GOT3 (cell line): Measurements from ENCODE around the gene SLC37A1.
"Not testable (repeated sequence)": the region's sequence is repeated elsewhere in the genome, so short reads cannot be mapped to it uniquely, and the experiment has no call there.

ENCODE experiments used
- DNase-seq: peaks from one replicate; lab custom pipeline; 2025; ENCODE audit warnings: mixed read lengths; lab: John Stamatoyannopoulos, UW

SLC37A1 gene

DNA sequence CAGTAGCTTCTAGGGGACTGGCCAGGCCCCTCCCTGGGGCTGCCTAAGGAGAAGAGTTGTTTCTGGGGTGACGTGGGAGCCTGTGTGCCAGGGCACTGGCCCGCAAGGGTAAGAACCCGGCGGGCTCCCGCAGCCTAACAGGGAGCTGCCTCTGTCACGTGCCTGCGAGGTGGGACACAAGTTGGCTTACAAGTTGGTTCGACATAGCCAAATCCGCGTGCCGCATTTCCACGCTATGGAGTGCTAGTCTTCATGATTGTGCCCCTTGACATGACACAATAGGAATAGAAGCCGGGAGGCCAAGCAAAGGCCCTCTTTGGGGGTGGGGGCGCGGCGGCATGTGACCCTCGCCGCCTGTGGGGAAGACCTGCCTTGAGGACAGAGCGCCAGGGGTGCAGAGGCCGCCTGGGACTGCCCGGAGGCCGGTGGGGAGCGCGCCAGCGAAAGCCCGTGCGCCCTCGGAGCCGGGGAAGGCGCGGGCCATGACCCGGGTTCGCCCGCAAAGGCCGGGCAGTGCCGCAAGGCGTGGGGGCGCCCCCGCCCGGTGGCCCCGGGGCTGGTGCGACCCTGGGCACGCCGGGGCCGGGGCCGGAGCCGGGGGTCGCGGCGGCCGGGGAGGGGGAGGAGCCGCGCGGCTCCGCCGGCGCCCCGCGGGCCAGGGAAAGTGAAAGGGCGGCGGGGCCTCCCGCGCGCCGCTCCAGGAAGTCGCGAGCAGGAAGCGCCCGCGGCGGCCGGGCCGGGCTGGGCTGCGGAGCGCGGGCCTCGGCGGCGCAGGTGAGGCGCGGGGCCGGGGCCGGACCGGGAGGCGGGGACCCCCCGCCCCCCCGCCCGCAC is at the start of gene SLC37A1:
Gene SLC37A1 (plus strand): TSS at position 702 of the 834 bp plus-strand sequence. CDS start 4,603 bp downstream, outside the sequence.
- DNase-seq, result no peak

GRCh38 chr21:42463861-42464515 is 49.7 kb upstream of the SLC37A1 start:
- no peak for DNase-seq

DNA sequence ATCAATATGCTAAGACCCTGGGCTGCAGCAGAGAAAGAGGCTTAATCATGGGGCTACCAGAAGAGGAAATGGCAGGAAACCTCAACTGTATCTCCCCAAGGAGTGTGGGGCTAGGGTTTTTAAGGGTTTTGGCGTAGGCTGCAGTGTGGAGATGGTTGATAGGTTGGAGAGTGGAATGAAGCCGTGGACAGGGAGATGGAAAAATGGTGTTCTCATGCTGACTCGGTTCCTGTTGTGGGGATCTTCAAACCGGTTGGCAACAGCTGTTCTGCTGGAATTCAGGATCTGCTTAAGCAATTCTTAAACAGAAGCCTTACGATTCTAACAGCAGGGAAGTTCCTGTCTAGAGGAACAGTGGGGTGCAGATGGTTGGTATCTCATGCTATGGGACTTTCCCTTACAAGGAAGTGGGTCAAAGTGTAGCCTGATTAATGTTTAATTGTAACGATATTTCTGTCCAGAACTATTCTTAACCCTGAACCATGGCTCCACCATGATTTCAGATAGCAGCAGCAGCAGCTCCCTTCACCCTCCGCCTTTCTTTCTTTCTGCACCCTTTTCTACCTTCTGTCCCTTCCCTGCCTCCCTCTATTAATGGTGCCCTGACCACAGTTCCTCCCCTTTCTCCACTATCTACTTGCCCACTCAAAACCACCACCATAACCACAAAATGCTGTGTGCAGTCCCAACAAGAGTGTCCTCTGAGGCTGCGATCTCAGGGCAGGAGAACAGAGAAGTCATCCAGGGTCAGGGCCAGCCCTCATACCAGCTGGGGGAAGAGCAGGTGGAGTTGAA is 48.4 kb upstream of the SLC37A1 start:
- no peak for DNase-seq

GRCh38 chr21:42465803-42466127 is 47.9 kb upstream of the SLC37A1 start:
- no peak for DNase-seq

- DNase-seq, result no peak
These were observed 47.0 kb upstream of the SLC37A1 start for GRCh38 chr21:42466700-42467099.

DNA sequence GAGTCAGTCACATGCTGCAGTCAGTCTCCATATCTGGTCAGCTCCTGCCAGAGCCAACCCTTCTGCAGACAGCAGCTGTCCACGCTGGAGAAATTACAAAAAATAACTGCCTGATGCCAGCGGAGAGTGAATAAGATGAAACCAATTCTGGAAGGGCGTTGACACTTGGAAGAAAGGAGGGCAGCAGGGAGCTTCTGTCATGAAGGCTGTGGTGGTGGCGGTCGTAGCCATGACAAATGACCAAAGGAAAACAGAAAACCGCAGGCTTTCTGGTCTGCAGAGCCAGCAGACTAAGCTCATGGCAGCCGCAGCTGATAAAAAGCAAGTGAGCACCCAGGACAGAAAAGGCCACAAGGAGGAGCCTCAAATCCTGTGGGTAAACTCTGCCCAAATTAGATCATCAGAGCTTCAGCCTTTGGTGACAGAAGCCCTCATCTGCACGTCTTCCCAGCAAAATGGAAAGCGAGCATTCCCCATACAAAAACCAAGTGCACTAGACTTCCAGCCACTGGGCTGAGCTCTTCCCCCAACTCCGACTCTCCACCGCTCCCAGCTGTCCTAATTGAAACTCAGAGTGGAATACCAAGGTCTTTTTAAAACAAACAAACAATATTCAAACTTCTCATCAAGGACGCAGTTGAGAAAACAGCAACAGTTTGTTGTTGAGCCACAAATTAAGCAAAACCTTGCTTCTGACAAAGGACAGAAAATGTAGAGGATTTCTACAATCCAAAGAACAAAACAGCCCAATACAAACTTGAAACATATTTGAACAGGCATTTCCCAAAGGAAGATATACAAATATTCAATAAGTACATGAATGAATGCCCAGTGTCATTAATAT is 46.3 kb upstream of the SLC37A1 start:
- DNase-seq, result no peak

- DNase-seq, result no peak
These were observed 45.0 kb upstream of the SLC37A1 start for GRCh38 chr21:42468491-42469131.

DNA sequence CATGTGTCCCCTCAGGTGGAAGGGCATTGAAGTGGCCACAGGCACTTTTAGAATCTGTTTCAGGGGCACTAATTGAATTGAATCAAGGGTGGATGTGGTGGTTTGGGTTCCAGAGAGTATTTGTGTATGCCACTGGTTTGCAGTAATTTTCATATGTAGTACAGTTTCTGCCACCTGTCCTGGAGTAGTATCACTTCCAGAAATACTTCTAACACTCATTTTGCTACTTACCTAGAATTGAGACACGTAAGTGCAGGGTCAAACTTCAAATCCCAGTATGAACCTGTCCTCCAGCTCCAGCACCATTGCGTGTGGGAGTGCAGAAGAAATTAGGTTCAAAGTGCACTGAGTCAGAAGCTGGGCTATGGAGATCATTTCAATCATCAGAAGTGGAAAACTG is 44.4 kb upstream of the SLC37A1 start:
- DNase-seq, result no peak

- not testable (repeated sequence) for DNase-seq
These were observed 43.9 kb upstream of the SLC37A1 start for GRCh38 chr21:42469726-42470125.

DNA sequence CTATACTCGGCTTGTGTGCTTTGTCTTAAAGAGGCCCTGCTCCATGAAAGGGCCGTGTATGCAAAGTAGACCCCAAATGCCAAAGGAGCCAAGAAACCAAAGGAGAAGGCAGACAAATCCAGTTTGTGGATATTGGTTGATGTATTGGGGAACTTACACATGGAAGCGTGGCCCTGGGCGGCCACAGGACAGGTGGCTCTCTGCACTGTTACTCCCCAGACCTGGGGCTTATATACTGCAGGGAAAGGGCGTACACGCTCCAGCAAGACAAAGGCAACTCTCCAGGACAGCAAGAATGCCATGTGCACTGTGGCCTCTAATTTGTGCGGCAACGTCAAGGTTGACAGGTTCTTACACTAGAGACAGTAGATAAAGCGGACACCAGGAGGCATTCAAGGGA is 42.4 kb upstream of the SLC37A1 start:
- no peak for DNase-seq

DNA sequence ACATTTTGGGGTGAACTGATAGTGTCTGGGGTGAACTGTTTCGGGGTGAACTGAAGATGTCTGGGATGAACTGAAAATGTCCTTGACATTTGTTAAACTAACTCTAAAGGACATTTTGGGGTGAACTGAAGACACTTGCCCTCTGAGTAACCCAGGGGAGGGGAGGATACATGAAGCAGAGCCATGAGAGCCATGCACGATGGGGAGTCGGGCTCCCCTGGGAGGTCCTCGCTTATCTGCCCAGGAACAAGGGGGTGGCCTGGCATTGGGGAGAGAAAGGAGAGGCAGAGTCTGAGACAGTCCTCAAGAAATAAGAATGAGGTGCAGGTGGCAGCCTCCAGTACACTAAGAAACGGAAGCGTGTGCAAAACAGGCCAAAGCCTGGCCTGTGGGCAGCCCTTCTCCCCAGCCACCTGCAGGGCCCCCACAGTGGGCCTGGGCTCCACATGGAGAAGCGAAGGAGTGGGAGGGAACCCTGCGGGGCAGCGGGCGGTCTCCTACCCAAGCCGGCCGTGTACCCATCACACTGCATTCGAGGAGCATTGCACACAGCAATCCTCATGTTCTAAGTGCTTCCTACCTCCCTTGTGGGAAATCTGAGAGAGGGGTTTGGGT is 41.8 kb upstream of the SLC37A1 start:
- no peak for DNase-seq

DNA sequence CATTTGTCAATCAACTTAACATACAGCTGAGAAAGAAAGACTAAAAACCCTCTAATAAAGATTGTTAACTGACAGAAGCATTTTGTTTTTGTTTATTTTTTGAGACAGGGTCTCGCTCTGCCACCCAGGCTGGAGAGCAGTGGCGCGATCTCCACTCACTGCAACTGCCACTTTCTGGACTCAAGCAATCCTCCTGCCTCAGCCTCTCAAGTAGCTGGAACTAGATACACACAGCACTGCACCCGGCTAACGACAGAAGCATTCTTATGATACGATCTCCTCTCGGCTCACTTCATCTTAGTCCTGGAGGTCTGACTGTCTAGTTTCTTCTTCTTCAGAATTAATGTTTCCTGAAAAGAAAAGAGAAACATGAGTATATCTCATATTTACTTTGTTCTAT is 41.1 kb upstream of the SLC37A1 start:
- DNase-seq, result no peak

DNA sequence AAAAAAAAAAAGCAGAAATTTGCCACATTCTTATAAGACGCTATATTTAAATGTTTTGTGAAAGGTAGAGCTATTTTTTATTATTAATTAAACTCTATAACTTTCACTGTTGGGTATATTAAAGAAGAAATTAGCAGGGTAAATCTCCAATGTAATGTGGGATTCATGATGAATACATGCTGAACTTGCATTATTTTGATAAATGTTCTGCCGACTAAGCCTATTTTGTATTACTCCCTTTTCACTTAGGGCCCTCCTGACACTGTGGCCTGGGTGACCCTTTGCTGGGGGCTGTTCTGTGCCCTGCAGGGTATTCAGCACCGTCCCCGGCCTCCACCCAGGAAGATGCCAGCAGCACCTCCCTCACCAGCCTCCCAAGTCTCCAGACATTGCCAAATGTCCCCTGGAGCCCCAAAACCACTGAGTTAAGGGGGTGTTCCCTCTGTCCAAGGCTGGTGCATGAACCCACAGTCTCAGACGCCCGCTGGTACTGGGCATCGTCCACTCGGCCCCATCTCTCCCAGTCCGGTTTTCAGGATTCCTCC is 40.1 kb upstream of the SLC37A1 start:
- DNase-seq, result no peak

GRCh38 chr21:42474043-42474831 is 39.4 kb upstream of the SLC37A1 start:
- no peak for DNase-seq

- DNase-seq, result no peak
These were observed 38.6 kb upstream of the SLC37A1 start for GRCh38 chr21:42475036-42475435.

GRCh38 chr21:42475526-42476387 is 37.9 kb upstream of the SLC37A1 start:
- DNase-seq, result no peak

DNA sequence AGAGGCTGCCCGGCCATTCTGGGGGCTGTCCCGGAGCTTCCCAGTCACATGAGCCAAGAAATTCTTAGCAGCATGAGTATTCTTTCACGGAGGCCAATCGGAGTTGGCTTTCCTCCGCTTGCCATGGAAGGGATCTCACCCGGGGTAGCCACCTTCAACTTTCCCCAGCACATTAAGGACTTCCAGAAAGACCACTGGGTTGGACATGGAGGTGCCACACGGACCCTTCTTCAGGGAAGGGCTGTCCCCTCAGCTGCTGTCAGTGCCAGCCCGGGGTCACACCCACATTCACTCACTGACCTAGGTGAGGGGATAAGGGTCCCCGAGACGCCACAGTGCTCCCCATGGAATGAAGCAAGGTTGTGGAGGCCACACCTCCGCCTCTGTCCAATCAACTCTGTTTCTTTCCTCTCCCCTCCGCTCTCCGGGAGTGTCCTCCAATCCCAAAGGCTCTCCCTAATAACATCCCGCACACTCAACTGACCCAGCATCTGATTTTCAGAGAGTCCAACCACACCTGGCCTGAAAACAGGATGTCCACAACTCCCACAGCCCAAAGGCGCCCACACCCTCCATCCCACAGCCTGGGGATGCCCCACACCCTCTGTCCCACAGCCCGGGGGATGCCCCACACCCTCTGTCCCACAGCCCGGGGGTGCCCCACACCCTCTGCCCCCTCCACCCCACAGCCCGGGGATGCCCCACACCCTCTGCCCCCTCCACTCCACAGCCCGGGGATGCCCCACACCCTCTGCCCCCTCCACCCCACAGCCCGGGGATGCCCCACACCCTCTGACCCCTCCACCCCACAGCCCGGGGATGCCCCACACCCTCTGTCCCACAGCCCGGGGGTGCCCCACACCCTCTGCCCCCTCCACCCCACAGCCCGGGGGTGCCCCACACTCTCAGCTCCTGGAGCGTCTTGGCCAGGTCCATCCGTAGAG is 37.0 kb upstream of the SLC37A1 start:
- DNase-seq, result no peak

DNA sequence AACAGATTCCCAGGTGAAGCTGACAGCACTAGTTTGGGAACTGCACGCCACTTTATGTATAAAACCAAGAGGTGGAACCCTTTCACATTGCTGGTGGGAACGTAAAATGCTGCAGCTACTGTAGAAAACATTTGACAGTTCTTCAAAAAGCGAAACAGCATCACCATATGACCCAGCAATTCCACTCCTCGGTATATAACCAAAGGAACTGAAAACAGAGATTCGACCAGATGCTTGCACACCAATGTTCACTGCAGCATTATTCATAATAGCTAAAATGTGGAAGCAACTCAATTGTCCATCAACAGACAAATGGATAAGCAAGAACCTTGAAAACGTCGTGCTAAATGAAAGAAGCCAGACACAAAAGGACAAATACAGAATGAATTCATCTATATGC is 35.1 kb upstream of the SLC37A1 start:
- DNase-seq, result no peak
